GM18519 (cell line): ENCODE results near the gene PRLHR.
A peak's percentile ranks its signal among the peaks of the same experiment; 100 is the strongest.

ENCODE experiments used
- ATAC-seq: cut with Tn5 transposase; IDR thresholded peaks from one replicate; pipeline ENCODE4 v1.9.1; 2021; ENCODE audit warnings: mild to moderate bottlenecking, moderate library complexity; ENCODE audit not compliant: unreplicated experiment, low FRiP score

The PRLHR gene

DNA sequence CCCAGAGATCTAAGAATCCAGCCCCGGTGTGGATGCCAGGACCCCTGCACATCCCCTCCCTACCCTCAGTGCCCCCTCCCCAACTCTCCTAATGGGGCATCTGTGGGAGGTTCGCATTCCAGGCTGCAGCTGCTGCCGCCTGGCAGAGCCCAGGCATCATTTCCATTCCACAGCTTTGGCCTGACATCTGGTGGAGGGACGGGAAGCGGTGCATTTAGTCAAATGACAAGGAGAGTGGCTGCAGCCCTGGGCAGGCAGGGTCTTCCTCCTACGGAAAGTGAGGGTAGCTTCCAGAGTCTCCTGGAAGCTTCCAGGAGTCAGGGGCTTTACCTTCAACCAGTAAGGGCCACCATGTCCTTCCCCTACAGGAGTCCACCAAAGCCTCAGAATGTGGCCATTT lies 30.8 kb downstream of the PRLHR start:
- ATAC-seq, result no peak

- no peak for ATAC-seq
Observed at GRCh38 chr10:118564114-118564513, 31.3 kb downstream of the PRLHR start.

DNA sequence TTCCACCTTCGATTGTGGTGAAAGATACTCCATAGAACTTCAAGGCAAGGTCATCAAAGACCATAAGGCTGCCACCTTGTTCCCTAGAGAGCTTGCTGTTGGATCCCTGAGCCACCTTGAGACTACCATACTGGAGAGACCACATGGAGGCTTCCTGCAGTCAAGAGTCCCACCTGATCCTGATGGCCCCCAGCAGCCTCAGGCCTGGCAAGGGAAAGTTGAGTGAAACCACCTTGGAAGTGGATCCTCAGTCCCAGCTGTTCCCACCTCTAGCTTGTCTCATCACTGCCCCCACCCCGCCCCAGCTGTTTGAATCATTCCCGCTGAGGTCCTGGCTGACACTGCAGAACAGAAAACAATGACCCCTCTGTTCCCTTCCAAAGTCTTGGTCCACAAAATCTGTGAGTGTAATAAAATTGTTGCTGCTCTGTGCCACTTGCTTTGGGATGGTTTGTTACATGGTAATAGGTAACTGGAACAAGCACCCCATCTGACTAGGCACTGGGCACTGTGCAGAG lies 32.0 kb downstream of the PRLHR start:
- no peak for ATAC-seq

- ATAC-seq, result no peak
Observed at GRCh38 chr10:118562851-118563250, 32.6 kb downstream of the PRLHR start.

- no peak for ATAC-seq
Observed at GRCh38 chr10:118557946-118558345, 37.5 kb downstream of the PRLHR start.

GRCh38 chr10:118551535-118552100 lies 43.8 kb downstream of the PRLHR start:
- no peak for ATAC-seq

DNA sequence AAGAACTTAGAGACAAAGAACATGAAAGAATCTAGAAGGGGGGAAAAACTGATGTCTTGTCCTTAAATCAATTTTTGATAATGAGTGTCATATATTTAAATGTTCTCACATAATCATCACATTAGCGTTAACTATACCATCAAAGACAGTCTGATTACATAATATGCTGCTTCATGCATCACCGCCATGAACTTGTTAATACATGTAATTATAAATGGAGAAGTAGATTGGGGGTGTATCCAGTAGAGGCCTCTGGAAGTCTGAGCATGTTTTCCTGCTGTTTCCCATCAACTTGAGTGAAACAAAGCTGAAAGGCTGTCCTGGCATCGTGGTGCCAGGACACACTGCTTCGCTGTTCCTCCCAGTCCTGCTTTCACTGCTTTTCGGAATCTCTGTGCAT lies 48.2 kb downstream of the PRLHR start:
- ATAC-seq, result no peak

- no peak for ATAC-seq
Observed at GRCh38 chr10:118546479-118546878, 49.0 kb downstream of the PRLHR start.

- ATAC-seq, result no peak
Observed at GRCh38 chr10:118545381-118545780, 50.1 kb downstream of the PRLHR start.

GRCh38 chr10:118544401-118544948 lies 51.0 kb downstream of the PRLHR start:
- no peak for ATAC-seq

DNA sequence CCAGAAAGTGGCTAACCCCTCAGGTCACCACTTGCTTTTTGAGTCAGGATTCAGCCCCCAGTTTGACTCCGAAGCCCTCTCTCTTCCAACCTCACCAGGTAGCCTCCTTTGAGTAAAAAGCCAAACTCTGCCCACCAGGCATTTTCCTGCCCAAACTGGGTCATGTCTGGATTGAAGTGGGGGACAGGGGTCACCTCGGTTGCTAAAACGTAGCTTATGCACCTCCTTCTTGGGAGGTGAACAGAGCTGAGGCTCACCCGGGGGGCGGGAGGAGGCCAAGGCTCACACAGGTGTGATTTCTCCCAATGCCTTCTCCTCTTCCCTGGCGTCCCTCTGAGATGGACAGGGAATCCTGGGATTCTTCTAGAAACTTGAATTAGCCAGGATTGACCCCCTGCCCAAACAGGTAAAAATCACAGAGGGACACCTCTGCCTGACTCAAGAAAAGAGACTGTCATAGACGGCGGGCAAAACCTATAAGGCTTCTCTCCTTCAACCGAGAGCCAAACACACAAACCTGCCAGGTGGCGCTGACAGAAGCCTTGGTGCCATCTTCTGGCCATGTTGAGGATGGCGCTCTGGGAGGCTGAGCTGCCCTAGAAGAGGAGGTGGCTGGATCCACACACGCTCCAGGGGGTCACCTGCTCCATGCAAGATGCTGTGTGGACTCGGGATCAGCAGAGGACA lies 51.6 kb downstream of the PRLHR start:
- peak; percentile 74 for ATAC-seq

GRCh38 chr10:118542745-118543144 lies 52.7 kb downstream of the PRLHR start:
- ATAC-seq, result no peak

- no peak for ATAC-seq
Observed at GRCh38 chr10:118542205-118542604, 53.2 kb downstream of the PRLHR start.

GRCh38 chr10:118541718-118542117 lies 53.7 kb downstream of the PRLHR start:
- ATAC-seq, result no peak
